ENCODE data around the gene ANGPTL8. TPM values are rescaled to one million over a fixed set of nuclear protein-coding genes. Genes with fewer than 3 reads are reported as not detected.

Gene ANGPTL8
- polyA plus RNA-seq, 6 donors from 2014 or later = not detected

DNA sequence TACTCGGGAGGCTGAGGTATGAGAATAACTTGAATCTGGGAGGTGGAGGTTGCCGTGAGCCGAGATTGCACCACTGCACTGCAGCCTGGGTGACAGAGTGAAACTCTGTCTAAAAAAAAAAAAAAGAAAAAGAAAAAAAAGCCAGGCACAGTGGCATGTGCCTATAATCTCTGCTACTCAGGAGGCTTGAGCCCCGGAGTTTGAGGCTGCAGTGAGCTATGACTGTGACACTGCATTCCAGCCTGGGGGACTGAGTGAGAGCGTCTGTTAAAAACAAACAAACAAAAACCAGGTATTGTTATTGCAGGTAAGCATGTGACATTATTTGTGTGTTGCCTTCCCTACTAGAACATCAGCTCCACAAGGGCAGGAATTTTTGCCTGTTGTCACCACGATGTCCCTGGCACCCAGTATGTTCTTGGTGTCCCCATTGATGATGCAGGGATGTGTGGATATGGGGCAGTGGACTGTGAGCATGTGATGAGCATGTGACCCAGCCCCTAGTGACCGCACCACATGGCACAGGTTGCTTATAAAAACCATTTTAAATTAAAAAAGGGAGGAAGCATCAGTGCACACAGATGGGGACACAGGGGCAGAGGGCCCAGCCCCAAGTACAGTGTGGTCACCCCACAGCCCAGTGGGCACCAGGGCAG, 40.5 kb upstream of the ANGPTL8 start:
- DNase-seq (no peak), ATAC-seq (ENCODE audit: low read depth in 2 of 2) (no peak)
- peaks cover 14 to 22% (median 17%) of the 10 kb centered on the region in 3 donors for H3K4me1 Mint-ChIP-seq
- no peaks in the 10 kb centered on the region for H3K9me3 Mint-ChIP-seq
- H3K27me3 Mint-ChIP-seq = peaks cover 8 to 42% (median 33%) of the 10 kb centered on the region in 3 donors
- no peaks in the 10 kb centered on the region for H3K36me3 Mint-ChIP-seq
- peak overlapping the region in 7 of 8 donors; percentile 6 to 86 (median 80) for H3K4me3 Mint-ChIP-seq
- H3K27ac Mint-ChIP-seq = peak overlapping the region in 2 of 6 donors; percentile 74 to 85

DNA sequence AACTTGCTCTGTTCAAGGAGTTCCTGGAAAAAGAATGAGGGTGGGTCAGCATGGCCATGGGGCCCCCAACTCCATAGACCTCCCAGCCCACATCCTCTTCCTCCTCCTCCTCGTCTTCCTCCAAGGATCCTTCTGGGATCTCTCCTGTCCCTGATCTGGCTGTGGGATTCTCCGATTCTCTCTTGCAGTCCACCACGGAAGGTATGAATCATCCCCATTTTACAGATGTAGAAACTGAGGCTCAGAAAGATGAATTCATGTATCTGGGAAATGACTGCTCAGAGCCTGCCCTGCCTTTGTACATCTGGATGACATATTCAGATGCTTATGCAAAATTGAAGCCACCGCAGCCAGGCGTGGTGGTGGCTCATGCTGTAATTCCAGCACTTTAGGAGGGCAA, 39.9 kb upstream of the ANGPTL8 start:
- Mint-ChIP-seq H3K9me3 (no peaks in the 10 kb centered on the region), H3K4me1 (peaks cover 17 to 25% (median 19%) of the 10 kb centered on the region in 3 donors), H3K4me3 (peak overlapping the region in 3 of 8 donors; percentile 37 to 78 (median 49)), H3K27me3 (peaks cover 8 to 48% (median 39%) of the 10 kb centered on the region in 3 donors), H3K36me3 (no peaks in the 10 kb centered on the region), H3K27ac (peak overlapping the region in 2 of 6 donors; percentile 2 to 65)
- DNase-seq (no peak), ATAC-seq (ENCODE audit: low read depth in 2 of 2) (no peak)

GRCh38 chr19:11200015-11200574, 39.3 kb upstream of the ANGPTL8 start:
- DNase-seq = no peak
- H3K9me3 Mint-ChIP-seq = no peaks in the 10 kb centered on the region
- no peak overlapping the region for H3K4me3 Mint-ChIP-seq
- peaks cover 17 to 25% (median 19%) of the 10 kb centered on the region in 3 donors for H3K4me1 Mint-ChIP-seq
- no peak for ATAC-seq (ENCODE audit: low read depth in 2 of 2)
- peaks cover 11 to 48% (median 40%) of the 10 kb centered on the region in 3 donors for H3K27me3 Mint-ChIP-seq
- H3K36me3 Mint-ChIP-seq = no peaks in the 10 kb centered on the region
- no peak overlapping the region for H3K27ac Mint-ChIP-seq

- Mint-ChIP-seq H3K4me1 (peaks cover 17 to 24% (median 17%) of the 10 kb centered on the region in 3 donors), H3K9me3 (no peaks in the 10 kb centered on the region), H3K4me3 (peak overlapping the region in 1 of 8 donors; percentile 44), H3K36me3 (no peaks in the 10 kb centered on the region), H3K27me3 (peaks cover 7 to 40% (median 32%) of the 10 kb centered on the region in 3 donors), H3K27ac (no peak overlapping the region)
- no peak for DNase-seq
- no peak for ATAC-seq (ENCODE audit: low read depth in 2 of 2)
Measured at GRCh38 chr19:11200931-11201330, 38.5 kb upstream of the ANGPTL8 start.

DNA sequence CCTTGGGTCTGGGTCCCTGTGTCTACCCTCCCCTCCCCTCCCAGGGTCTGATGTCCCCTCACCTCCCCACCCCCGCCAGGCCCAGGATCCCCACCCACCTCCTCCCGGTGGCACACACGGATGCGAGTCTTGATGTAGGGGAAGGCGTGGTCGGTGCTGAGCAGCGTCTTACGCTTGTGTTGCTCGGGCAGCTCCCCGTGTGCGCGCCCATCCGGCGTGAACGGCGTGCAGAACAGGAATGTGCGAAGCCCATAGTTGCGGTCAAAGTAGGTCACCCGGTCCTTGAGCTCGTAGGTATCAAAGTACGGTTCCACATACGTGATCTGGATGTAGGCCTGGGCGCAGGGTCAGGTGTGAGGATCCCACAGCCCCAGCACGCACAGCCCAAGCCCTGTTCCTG, 37.6 kb upstream of the ANGPTL8 start:
- no peak for ATAC-seq (ENCODE audit: low read depth in 2 of 2)
- Mint-ChIP-seq H3K4me1 (peaks cover 14 to 21% (median 18%) of the 10 kb centered on the region in 3 donors), H3K36me3 (no peaks in the 10 kb centered on the region), H3K9me3 (no peaks in the 10 kb centered on the region), H3K4me3 (no peak overlapping the region), H3K27ac (no peak overlapping the region), H3K27me3 (peaks cover 7 to 32% (median 23%) of the 10 kb centered on the region in 3 donors)
- no peak for DNase-seq

DNA sequence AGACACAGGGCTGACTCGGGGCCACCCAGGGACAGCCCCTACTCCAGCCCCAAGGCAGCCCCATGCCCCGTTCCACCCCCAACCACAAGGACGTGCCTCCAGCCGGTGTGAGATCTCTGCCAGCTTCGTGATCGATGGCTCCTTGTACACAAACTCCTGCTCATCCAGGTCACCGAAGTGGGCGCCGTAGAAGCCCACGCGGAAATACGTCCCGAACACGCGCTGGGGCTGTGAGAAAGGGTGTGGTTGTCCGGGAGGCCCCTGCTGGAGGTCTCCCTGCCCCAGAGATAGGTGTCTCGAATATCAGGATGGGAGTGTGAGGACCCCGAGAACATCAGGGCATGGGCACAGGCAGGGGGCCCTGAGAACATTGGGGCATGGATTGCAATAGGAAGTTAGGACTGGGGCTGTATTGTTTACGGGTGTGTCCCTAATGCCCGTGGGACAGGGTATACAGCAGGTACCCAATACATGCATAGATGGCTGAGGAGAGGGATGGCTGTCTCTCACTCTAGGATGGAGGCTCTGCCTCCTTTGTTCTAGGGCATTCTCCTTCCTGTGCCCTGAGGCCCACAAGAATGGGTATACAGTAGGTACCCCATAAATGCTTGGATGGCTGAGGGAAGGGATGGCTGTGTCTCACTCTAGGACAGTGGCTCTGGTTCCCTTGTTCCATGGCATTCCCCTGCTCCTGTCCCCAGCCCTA, 36.8 kb upstream of the ANGPTL8 start:
- H3K4me3 Mint-ChIP-seq = peak overlapping the region in 1 of 8 donors; percentile 35
- H3K9me3 Mint-ChIP-seq = no peaks in the 10 kb centered on the region
- peak overlapping the region in 3 of 6 donors; percentile 15 to 44 (median 38) for H3K27ac Mint-ChIP-seq
- DNase-seq (no peak), ATAC-seq (ENCODE audit: low read depth in 2 of 2) (no peak)
- H3K36me3 Mint-ChIP-seq = no peaks in the 10 kb centered on the region
- H3K4me1 Mint-ChIP-seq = peaks cover 11 to 17% (median 16%) of the 10 kb centered on the region in 3 donors
- H3K27me3 Mint-ChIP-seq = peaks cover 7 to 28% (median 22%) of the 10 kb centered on the region in 3 donors

GRCh38 chr19:11203194-11204075, 36.0 kb upstream of the ANGPTL8 start:
- Mint-ChIP-seq H3K9me3 (no peaks in the 10 kb centered on the region), H3K36me3 (no peaks in the 10 kb centered on the region), H3K4me1 (peaks cover 8 to 17% (median 16%) of the 10 kb centered on the region in 3 donors), H3K4me3 (no peak overlapping the region), H3K27me3 (peaks cover 7 to 27% (median 22%) of the 10 kb centered on the region in 3 donors), H3K27ac (peak overlapping the region in 2 of 6 donors; percentile 8 to 44)
- peak; percentile 27 to 41 for ATAC-seq (ENCODE audit: low read depth in 2 of 2)
- DNase-seq = peak; percentile 22

GRCh38 chr19:11204076-11204602, 35.3 kb upstream of the ANGPTL8 start:
- no peak for DNase-seq
- Mint-ChIP-seq H3K36me3 (no peaks in the 10 kb centered on the region), H3K4me1 (peaks cover 8 to 17% (median 16%) of the 10 kb centered on the region in 3 donors), H3K4me3 (no peak overlapping the region), H3K27me3 (peaks cover 7 to 23% (median 22%) of the 10 kb centered on the region in 3 donors), H3K9me3 (no peaks in the 10 kb centered on the region), H3K27ac (peak overlapping the region in 2 of 6 donors; percentile 12 to 80)
- ATAC-seq (ENCODE audit: low read depth in 2 of 2) = no peak

DNA sequence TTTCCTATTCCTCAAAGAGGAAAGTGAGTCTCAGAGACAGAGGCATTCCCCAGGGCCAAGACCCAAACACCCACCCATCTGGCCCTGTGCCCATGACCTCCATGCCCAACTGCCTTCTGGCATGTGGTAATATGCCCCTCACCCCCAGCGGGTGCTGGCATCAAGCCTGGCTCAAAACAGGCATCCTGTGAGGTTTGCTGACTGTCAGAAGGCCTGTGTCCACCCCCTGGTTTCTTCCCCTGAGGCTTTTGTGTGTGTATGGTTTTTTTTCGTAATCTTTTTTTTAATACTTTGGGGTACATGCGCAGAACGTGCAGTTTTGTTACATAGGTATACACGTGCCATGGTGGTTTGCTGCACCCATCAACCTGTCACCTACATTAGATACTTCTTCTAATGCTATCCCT, 34.5 kb upstream of the ANGPTL8 start:
- DNase-seq = no peak
- Mint-ChIP-seq H3K4me1 (peaks cover 8 to 17% (median 16%) of the 10 kb centered on the region in 3 donors), H3K9me3 (peaks cover 0 to under 1% (median 0%) of the 10 kb centered on the region in 7 donors), H3K4me3 (no peak overlapping the region), H3K27ac (peak overlapping the region in 4 of 6 donors; percentile 4 to 19 (median 10)), H3K36me3 (no peaks in the 10 kb centered on the region), H3K27me3 (peaks cover 7 to 23% (median 22%) of the 10 kb centered on the region in 3 donors)
- no peak for ATAC-seq (ENCODE audit: low read depth in 2 of 2)

DNA sequence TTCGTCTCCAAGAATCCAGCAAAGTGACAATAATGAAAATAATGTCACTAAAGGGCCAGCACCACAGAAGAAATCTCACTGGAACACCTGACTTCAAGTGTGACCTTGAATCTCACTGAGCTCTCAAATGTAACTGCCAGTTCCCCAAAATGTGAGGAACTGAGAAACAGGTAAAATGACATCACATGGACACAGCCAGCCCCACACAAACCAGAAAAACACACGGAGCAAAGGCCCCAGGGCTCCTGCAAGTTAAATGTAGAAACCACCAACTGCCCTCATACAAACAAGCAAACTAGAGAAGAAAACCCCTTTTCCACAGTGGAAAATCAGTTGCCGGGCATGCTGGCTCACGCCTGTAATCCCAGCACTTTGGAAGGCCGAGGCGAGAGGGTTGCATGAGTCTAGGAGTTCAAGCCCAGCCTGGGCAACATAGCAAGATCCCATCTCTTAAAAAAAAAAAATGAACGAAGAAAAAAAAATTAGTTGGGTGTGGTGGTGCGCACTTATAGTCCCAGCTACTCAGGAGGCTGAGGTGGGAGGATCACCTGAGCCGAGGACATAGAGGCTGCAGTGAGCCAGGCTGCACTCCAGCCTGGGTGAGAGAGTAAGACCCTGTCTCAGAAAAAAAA, 33.4 kb upstream of the ANGPTL8 start:
- Mint-ChIP-seq H3K27ac (peak overlapping the region in 5 of 6 donors; percentile 3 to 96 (median 70)), H3K4me1 (peaks cover 8 to 23% (median 16%) of the 10 kb centered on the region in 3 donors), H3K9me3 (peaks cover 0 to 6% (median 0%) of the 10 kb centered on the region in 7 donors), H3K4me3 (no peak overlapping the region), H3K36me3 (no peaks in the 10 kb centered on the region), H3K27me3 (peaks cover 7 to 22% (median 18%) of the 10 kb centered on the region in 3 donors)
- ATAC-seq (ENCODE audit: low read depth in 2 of 2) (peak; percentile 87 to 90), DNase-seq (peak; percentile 45)

DNA sequence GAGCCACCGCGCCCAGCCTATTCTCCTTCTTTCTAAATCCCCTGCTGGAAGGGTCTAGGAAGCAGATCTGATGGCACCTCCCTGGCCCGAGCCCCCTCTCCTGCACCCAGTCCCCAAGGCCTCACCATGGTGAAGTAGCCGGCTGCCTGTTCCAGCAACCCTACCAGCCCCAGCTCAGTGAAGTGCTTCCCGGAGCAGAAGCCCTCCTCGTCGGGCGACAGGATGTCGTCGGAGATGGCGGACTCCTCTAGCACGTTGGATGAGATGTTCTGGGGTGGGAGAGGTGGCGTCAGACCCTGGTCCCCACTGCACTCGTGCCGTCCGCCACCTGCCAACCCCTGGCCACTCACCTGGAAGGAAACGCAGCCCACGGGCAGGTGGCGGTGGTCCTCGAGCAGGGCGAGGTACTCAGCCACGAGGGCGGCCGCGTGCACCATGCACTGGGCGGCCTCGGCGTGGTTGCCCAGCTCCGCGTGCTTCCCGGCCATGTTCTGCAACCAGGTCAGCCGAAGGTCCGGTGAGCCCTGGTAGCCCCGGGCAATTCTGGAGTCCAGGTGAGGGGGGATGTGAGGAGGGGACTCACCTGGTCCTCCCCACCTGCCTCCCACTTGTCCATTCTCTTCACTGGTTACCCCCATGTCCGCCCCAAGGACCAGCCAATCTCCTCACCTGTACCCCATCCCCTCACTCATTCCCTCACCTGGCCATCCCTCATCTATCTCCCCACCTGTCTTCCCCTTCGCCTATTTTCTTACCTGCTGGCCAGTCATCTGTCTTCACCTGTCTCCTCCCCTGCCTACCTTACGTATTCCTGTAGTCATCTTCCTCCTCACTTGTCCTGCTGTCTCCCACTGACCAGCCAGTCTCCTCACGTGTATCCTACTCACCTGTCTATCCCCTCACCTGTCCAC, 30.6 kb upstream of the ANGPTL8 start:
- no peak for DNase-seq
- no peak for ATAC-seq (ENCODE audit: low read depth in 2 of 2)
- H3K9me3 Mint-ChIP-seq = peaks cover 0 to 6% (median 0%) of the 10 kb centered on the region in 7 donors
- H3K36me3 Mint-ChIP-seq = no peaks in the 10 kb centered on the region
- H3K4me1 Mint-ChIP-seq = peaks cover 10 to 17% (median 16%) of the 10 kb centered on the region in 3 donors
- H3K4me3 Mint-ChIP-seq = no peak overlapping the region
- peaks cover 3 to 14% (median 8%) of the 10 kb centered on the region in 3 donors for H3K27me3 Mint-ChIP-seq
- peak overlapping the region in 1 of 6 donors; percentile 21 for H3K27ac Mint-ChIP-seq

Measured in naive B cell (primary cell).